ENCODE results near the gene CD247.

CD247 gene

GRCh38 chr1:167487614-167488013 lies 30.7 kb downstream of the CD247 start:
- DNase-seq: no peak

- no peak for DNase-seq
Measured at GRCh38 chr1:167486090-167486824, 32.1 kb downstream of the CD247 start.

GRCh38 chr1:167484726-167485502 lies 33.4 kb downstream of the CD247 start:
- no peak for DNase-seq

- DNase-seq: no peak
Measured at GRCh38 chr1:167483790-167484189, 34.5 kb downstream of the CD247 start.

- no peak for DNase-seq
Measured at GRCh38 chr1:167482184-167482583, 36.1 kb downstream of the CD247 start.

GRCh38 chr1:167479331-167479979 lies 38.9 kb downstream of the CD247 start:
- no peak for DNase-seq

- DNase-seq: no peak
Measured at GRCh38 chr1:167477986-167478385, 40.3 kb downstream of the CD247 start.

GRCh38 chr1:167476061-167476460 lies 42.3 kb downstream of the CD247 start:
- no peak for DNase-seq

- no peak for DNase-seq
Measured at GRCh38 chr1:167474191-167474641, 44.1 kb downstream of the CD247 start.

- no peak for DNase-seq
Measured at GRCh38 chr1:167473761-167474160, 44.6 kb downstream of the CD247 start.

- DNase-seq: no peak
Measured at GRCh38 chr1:167472752-167473521, 45.4 kb downstream of the CD247 start.

- no peak for DNase-seq
Measured at GRCh38 chr1:167471568-167471967, 46.8 kb downstream of the CD247 start.

- DNase-seq: no peak
Measured at GRCh38 chr1:167469280-167469965, 48.9 kb downstream of the CD247 start.

GRCh38 chr1:167467752-167468151 lies 50.6 kb downstream of the CD247 start:
- DNase-seq: no peak

- no peak for DNase-seq
Measured at GRCh38 chr1:167467126-167467710, 51.1 kb downstream of the CD247 start.

GRCh38 chr1:167465743-167466142 lies 52.6 kb downstream of the CD247 start:
- no peak for DNase-seq

GRCh38 chr1:167465018-167465417 lies 53.3 kb downstream of the CD247 start:
- no peak for DNase-seq

- no peak for DNase-seq
Measured at GRCh38 chr1:167463875-167464575, 54.3 kb downstream of the CD247 start.

- no peak for DNase-seq
Measured at GRCh38 chr1:167463080-167463479, 55.2 kb downstream of the CD247 start.

- DNase-seq: no peak
Measured at GRCh38 chr1:167462341-167462740, 56.0 kb downstream of the CD247 start.

- no peak for DNase-seq
Measured at GRCh38 chr1:167460836-167461235, 57.5 kb downstream of the CD247 start.
